GM23338 (cell line): ENCODE data around the gene MPV17. TPM values are rescaled to one million over a fixed set of nuclear protein-coding genes. Genes with fewer than 3 reads are reported as not detected.
"Not testable (repeated sequence)": the region's sequence is repeated elsewhere in the genome, so short reads cannot be mapped to it uniquely, and the experiment has no call there.

Experiments used
- ATAC-seq: fragments of 200-7000 bp; cut with Tn5 transposase; 3 replicates; pipeline ENCODE4 v1.9.1; 2020
- DNase-seq: peaks from one replicate; pipeline ENCODE4 v3.0.0-alpha.2; 2015; ENCODE audit warnings: low spot score
- H2AFZ ChIP-seq: fragments of 200-600 bp; sonication (generic); 2 replicates; pipeline ENCODE4 v1.8.0; 2016; ENCODE audit warnings: antibody characterized with exemption, mild to moderate bottlenecking, moderate library complexity
- H3F3A ChIP-seq: fragments of 200-600 bp; sonication (generic); replicated peaks from 2 replicates; pipeline ENCODE4 v1.8.0; 2017; ENCODE audit warnings: antibody characterized with exemption, mixed run types, low read depth
- H3K27ac ChIP-seq: fragments of 200-600 bp; sonication (generic); 2 replicates; pipeline ENCODE4 v1.6.1; 2016; ENCODE audit warnings: low read depth
- H3K27me3 ChIP-seq: fragments of 200-600 bp; sonication (generic); 2 replicates; pipeline ENCODE4 v1.8.0; 2016; ENCODE audit warnings: mild to moderate bottlenecking, mixed run types, moderate library complexity; ENCODE audit not compliant: insufficient read depth
- H3K36me3 ChIP-seq: fragments of 200-600 bp; sonication (generic); 2 replicates; pipeline ENCODE4 v1.8.0; 2016; ENCODE audit warnings: mild to moderate bottlenecking; ENCODE audit not compliant: insufficient read depth
- H3K4me1 ChIP-seq: fragments of 200-600 bp; sonication (generic); 2 replicates; pipeline ENCODE4 v1.8.0; 2016; ENCODE audit warnings: mild to moderate bottlenecking, moderate library complexity; ENCODE audit not compliant: insufficient read depth
- H3K4me2 ChIP-seq: fragments of 200-600 bp; sonication (generic); 2 replicates; pipeline ENCODE4 v1.7.1; 2017; ENCODE audit warnings: mixed run types
- H3K4me3 ChIP-seq: fragments of 200-600 bp; sonication (generic); 2 replicates; pipeline ENCODE4 v1.6.1; 2016; ENCODE audit warnings: mixed run types
- H3K79me2 ChIP-seq: fragments of 200-600 bp; sonication (generic); replicated peaks from 2 replicates; pipeline ENCODE4 v1.8.0; 2017; ENCODE audit warnings: mild to moderate bottlenecking; ENCODE audit not compliant: insufficient read depth
- H3K9me2 ChIP-seq: fragments of 200-600 bp; sonication (generic); 2 replicates; pipeline ENCODE4 v1.8.0; 2017; ENCODE audit not compliant: insufficient read depth
- H4K20me1 ChIP-seq: fragments of 200-600 bp; sonication (generic); replicated peaks from 2 replicates; pipeline ENCODE4 v1.8.0; 2017; ENCODE audit warnings: mild to moderate bottlenecking; ENCODE audit not compliant: insufficient read depth
- H3K27ac Mint-ChIP-seq: 2 replicates; pipeline ENCODE4 v1.8.0; 2020; ENCODE audit warnings: inconsistent platforms, mild to moderate bottlenecking, moderate library complexity, mixed read lengths
- H3K27me3 Mint-ChIP-seq: 3 replicates; pipeline ENCODE4 v1.8.0; 2022; ENCODE audit warnings: low read depth, mild to moderate bottlenecking, moderate library complexity, mixed read lengths, inconsistent platforms; ENCODE audit not compliant: insufficient read depth, poor library complexity
- H3K36me3 Mint-ChIP-seq: 3 replicates; pipeline ENCODE4 v1.8.0; 2021; ENCODE audit warnings: low read depth, mild to moderate bottlenecking, inconsistent platforms, moderate library complexity, mixed read lengths
- H3K4me1 Mint-ChIP-seq: 3 replicates; pipeline ENCODE4 v1.8.0; 2020; ENCODE audit warnings: mild to moderate bottlenecking, inconsistent platforms, mixed read lengths
- H3K4me3 Mint-ChIP-seq: 3 replicates; pipeline ENCODE4 v1.8.0; 2021; ENCODE audit warnings: moderate library complexity, mild to moderate bottlenecking, inconsistent platforms, mixed read lengths
- H3K9me3 Mint-ChIP-seq: 3 replicates; pipeline ENCODE4 v1.8.0; 2020; ENCODE audit warnings: moderate library complexity, mild to moderate bottlenecking, inconsistent platforms, mixed read lengths
- CTCF ChIP-seq, 2 experiments: fragments of 200-600 bp in 1 of 2; sonication (generic) in 1 of 2; conservative IDR thresholded peaks; 2 replicates each; pipeline versions ENCODE4 v1.5.1 to v1.6.1; 2016 to 2017; ENCODE audit warnings: antibody characterized with exemption in 2 of 2, low read depth in 2 of 2, mild to moderate bottlenecking in 2 of 2, moderate library complexity in 1 of 2
- EZH2 ChIP-seq: fragments of 200-600 bp; sonication (generic); IDR thresholded peaks from one replicate; pipeline ENCODE4 v1.8.0; 2017; ENCODE audit warnings: antibody characterized with exemption, mild to moderate bottlenecking, low read depth; ENCODE audit not compliant: unreplicated experiment
- POLR2AphosphoS5 ChIP-seq: IDR thresholded peaks from 2 replicates; pipeline ENCODE4 v1.6.1; 2016; ENCODE audit warnings: antibody characterized with exemption, low read depth
- STAT1 ChIP-seq: IDR thresholded peaks from one replicate; pipeline ENCODE4 v1.6.1; 2016; ENCODE audit warnings: antibody characterized with exemption; ENCODE audit not compliant: unreplicated experiment
- ZNF114 ChIP-seq: fragments of 250-450 bp; sonication (Bioruptor Pico); IDR thresholded peaks from 2 replicates; pipeline ENCODE4 v1.5.0; 2020; ENCODE audit warnings: mild to moderate bottlenecking, moderate library complexity
- ZNF331 ChIP-seq: fragments of 250-450 bp; sonication (Bioruptor Pico); IDR thresholded peaks from 2 replicates; pipeline ENCODE4 v1.5.0; 2020; ENCODE audit warnings: low read depth, mild to moderate bottlenecking, moderate library complexity
- ZNF462 ChIP-seq: fragments of 250-450 bp; sonication (Bioruptor Pico); IDR thresholded peaks from 2 replicates; pipeline ENCODE4 v1.5.0; 2020; ENCODE audit warnings: mild to moderate bottlenecking, moderate library complexity
- polyA plus RNA-seq: library from polyadenylated mRNA; unstranded; fragments of >200 nt; fragmentation: Nextera tagmentation; extraction: Ambion mirVana; gene quantifications from 2 replicates; pipeline ENCODE4 v1.2.1, GENCODE V29; 2016
- total RNA-seq: library from RNA; depleted of rRNA; stranded (reverse); fragments of >200 nt; shearing (Covaris generic); gene quantifications from 2 replicates; pipeline ENCODE4 v1.2.3, GENCODE V29; 2014

Gene MPV17
- total and polyA plus RNA-seq, 2 experiments from 2014 or later: 52.5 to 94.2 TPM

- H3K27ac ChIP-seq: peak overlapping the region; percentile 20; the same call in 1 of the 2 replicates
- H3K79me2 ChIP-seq: peaks cover 5% of the 10 kb centered on the region
- peaks cover 7% of the 10 kb centered on the region; the same call in 2 of the 3 replicates for H3K36me3 Mint-ChIP-seq
- no peak for TF ChIP-seq POLR2AphosphoS5
- no peak for TF ChIP-seq EZH2
- no peak for TF ChIP-seq ZNF114
- peak; percentile 41 to 52 for TF ChIP-seq CTCF (conservative IDR thresholded peaks at IDR 0.05; ENCODE audit: low read depth in 2 of 2)
- DNase-seq (peak; percentile 78), ATAC-seq (peak; percentile 44)
- peak overlapping the region; percentile 2; the same call in 1 of the 2 replicates for H3K27ac Mint-ChIP-seq
- no peaks in the 10 kb centered on the region for H3K9me3 Mint-ChIP-seq
- peaks cover 4% of the 10 kb centered on the region for H3K27me3 Mint-ChIP-seq
- H3K9me2 ChIP-seq: no peaks in the 10 kb centered on the region
- H3K27me3 ChIP-seq: no peaks in the 10 kb centered on the region
- no peaks in the 10 kb centered on the region for H4K20me1 ChIP-seq
- H2AFZ ChIP-seq: no peak overlapping the region
- peaks cover 17% of the 10 kb centered on the region; the same call in 1 of the 2 replicates for H3F3A ChIP-seq
- peak overlapping the region; percentile 98 for H3K4me3 Mint-ChIP-seq
- no peak overlapping the region for H3K4me2 ChIP-seq
- H3K4me1 Mint-ChIP-seq: peaks cover 17% of the 10 kb centered on the region
- H3K4me1 ChIP-seq: peaks cover 19% of the 10 kb centered on the region
- H3K4me3 ChIP-seq: no peak overlapping the region
- 0 out of 2 replicates have a peak, but pooled peaks cover under 1% of the 10 kb centered on the region for H3K36me3 ChIP-seq
These were observed 1.8 kb downstream of the MPV17 start for GRCh38 chr2:27320958-27321543.

- H3K4me1 ChIP-seq: peaks cover 26% of the 10 kb centered on the region
- not testable (repeated sequence) for H3K4me3 Mint-ChIP-seq, H3K27ac Mint-ChIP-seq, DNase-seq, H2AFZ ChIP-seq, H3K79me2 ChIP-seq, H4K20me1 ChIP-seq, H3K27me3 ChIP-seq, H3K9me2 ChIP-seq, H3K4me3 ChIP-seq, H3K36me3 Mint-ChIP-seq, H3K27ac ChIP-seq, H3K4me2 ChIP-seq, H3K36me3 ChIP-seq, H3K9me3 Mint-ChIP-seq, ATAC-seq, H3K27me3 Mint-ChIP-seq
- H3K4me1 Mint-ChIP-seq: peaks cover 25% of the 10 kb centered on the region
- H3F3A ChIP-seq: 0 out of 2 replicates have a peak, but pooled peaks cover 10% of the 10 kb centered on the region
These were observed 3.1 kb downstream of the MPV17 start for GRCh38 chr2:27319839-27320238.

GRCh38 chr2:27316655-27317412, 6.1 kb downstream of the MPV17 start:
- Mint-ChIP-seq H3K9me3 (no peaks in the 10 kb centered on the region), H3K27ac (no peak overlapping the region), H3K4me1 (peaks cover 23% of the 10 kb centered on the region), H3K27me3 (peaks cover 4% of the 10 kb centered on the region), H3K4me3 (no peak overlapping the region), H3K36me3 (no peaks in the 10 kb centered on the region; the same call in 2 of the 3 replicates)
- Histone ChIP-seq H3K4me1 (peaks cover 13% of the 10 kb centered on the region), H3K9me2 (no peaks in the 10 kb centered on the region), H3K79me2 (no peaks in the 10 kb centered on the region; the same call in 1 of the 2 replicates), H3F3A (0 out of 2 replicates have a peak, but pooled peaks cover 3% of the 10 kb centered on the region), H2AFZ (no peak overlapping the region), H3K27ac (no peak overlapping the region), H3K27me3 (no peaks in the 10 kb centered on the region), H3K4me3 (no peak overlapping the region), H4K20me1 (0 out of 2 replicates have a peak, but pooled peaks cover 3% of the 10 kb centered on the region), H3K36me3 (no peaks in the 10 kb centered on the region), H3K4me2 (no peak overlapping the region)
- ATAC-seq: no peak
- DNase-seq: no peak
- TF ChIP-seq ZNF331 (CRISPR knock-in tag) (no peak), STAT1 (no peak), ZNF462 (no peak)
